Measurements from ENCODE around the gene NRG3. TPM values are rescaled to one million over a fixed set of nuclear protein-coding genes. Genes with fewer than 3 reads are reported as not detected.

NRG3 gene
- total RNA-seq, 4 donors from 2014 or later, result 0.32 to 1.4 TPM; not detected in 2

- no peak overlapping the region for H3K4me3 ChIP-seq
- TF ChIP-seq POLR2A (IDR thresholded peaks at IDR 0.05) (no peak), EP300 (IDR thresholded peaks at IDR 0.05; ENCODE audit: low read depth) (no peak), POLR2AphosphoS5 (IDR thresholded peaks at IDR 0.05) (no peak), CTCF (IDR thresholded peaks at IDR 0.05) (no peak)
- no peaks in the 10 kb centered on the region for H3K27me3 ChIP-seq
- in situ Hi-C loops (cut with MboI; ENCODE audit: low pct_ligation_motif_present in 1 of 4, low pct_unique_long_range_greater_than_20kb in 1 of 4, low sequenced_read_pairs in 3 of 4), result no loop called here
- DNase-seq, result no peak
- H3K4me1 ChIP-seq, result no peaks in the 10 kb centered on the region
- intact Hi-C loops (cut with DNase I; ENCODE audit: low total_unique reads), result no loop called here
- 67 to 75% methylated on average over 2 to 8 of the region's 8 CpGs for WGBS, 2 donors (ENCODE audit: low coverage in 1 of 2)
- no peak overlapping the region for H3K27ac ChIP-seq
- H3K36me3 ChIP-seq, result no peaks in the 10 kb centered on the region
- no peaks in the 10 kb centered on the region for H3K9me3 ChIP-seq
Observed at GRCh38 chr10:81894616-81895015, 19.6 kb downstream of the NRG3 start.

DNA sequence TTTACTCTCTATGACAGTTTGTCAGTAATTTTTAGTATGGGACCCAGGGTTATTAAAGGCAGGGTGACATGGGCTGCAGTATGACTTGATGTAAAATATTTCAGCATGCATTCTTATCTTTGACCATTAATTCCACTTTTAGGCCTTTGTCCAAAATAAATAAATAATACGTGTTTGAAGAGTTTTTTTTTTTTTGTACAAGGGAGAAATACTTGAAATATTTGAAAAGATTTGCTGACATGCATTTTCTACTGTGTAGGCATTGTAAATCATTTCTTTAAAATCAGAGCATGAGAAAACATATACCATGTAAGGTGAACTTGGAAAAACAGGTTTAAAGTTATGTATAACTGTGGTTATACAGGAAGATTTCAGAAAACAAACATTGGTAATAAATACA is 23.5 kb downstream of the NRG3 start:
- no peak overlapping the region for H3K27ac ChIP-seq
- TF ChIP-seq POLR2AphosphoS5 (IDR thresholded peaks at IDR 0.05) (no peak), CTCF (IDR thresholded peaks at IDR 0.05) (no peak), EP300 (IDR thresholded peaks at IDR 0.05; ENCODE audit: low read depth) (no peak), POLR2A (IDR thresholded peaks at IDR 0.05) (no peak)
- intact Hi-C loops (cut with DNase I; ENCODE audit: low total_unique reads) (no loop called here), in situ Hi-C loops (cut with MboI; ENCODE audit: low pct_ligation_motif_present in 1 of 4, low pct_unique_long_range_greater_than_20kb in 1 of 4, low sequenced_read_pairs in 3 of 4) (no loop called here)
- H3K27me3 ChIP-seq, result no peaks in the 10 kb centered on the region
- H3K36me3 ChIP-seq, result no peaks in the 10 kb centered on the region
- no peak overlapping the region for H3K4me3 ChIP-seq
- 13 to 27% methylated on average over 1 of the region's 1 CpG for WGBS, 2 donors (ENCODE audit: low coverage in 1 of 2)
- no peak for DNase-seq
- H3K9me3 ChIP-seq, result no peaks in the 10 kb centered on the region
- no peaks in the 10 kb centered on the region for H3K4me1 ChIP-seq

GRCh38 chr10:81900989-81901388 is 26.0 kb downstream of the NRG3 start:
- Histone ChIP-seq H3K9me3 (no peaks in the 10 kb centered on the region), H3K36me3 (no peaks in the 10 kb centered on the region), H3K27ac (no peak overlapping the region), H3K4me3 (no peak overlapping the region), H3K27me3 (no peaks in the 10 kb centered on the region), H3K4me1 (no peaks in the 10 kb centered on the region)
- 67 to 85% methylated on average over 1 to 2 of the region's 2 CpGs for WGBS, 2 donors (ENCODE audit: low coverage in 1 of 2)
- TF ChIP-seq POLR2AphosphoS5 (IDR thresholded peaks at IDR 0.05) (no peak), EP300 (IDR thresholded peaks at IDR 0.05; ENCODE audit: low read depth) (no peak), POLR2A (IDR thresholded peaks at IDR 0.05) (no peak), CTCF (IDR thresholded peaks at IDR 0.05) (no peak)
- no peak for DNase-seq
- intact Hi-C loops (cut with DNase I; ENCODE audit: low total_unique reads), result no loop called here
- in situ Hi-C loops (cut with MboI; ENCODE audit: low pct_ligation_motif_present in 1 of 4, low pct_unique_long_range_greater_than_20kb in 1 of 4, low sequenced_read_pairs in 3 of 4), result no loop called here

DNA sequence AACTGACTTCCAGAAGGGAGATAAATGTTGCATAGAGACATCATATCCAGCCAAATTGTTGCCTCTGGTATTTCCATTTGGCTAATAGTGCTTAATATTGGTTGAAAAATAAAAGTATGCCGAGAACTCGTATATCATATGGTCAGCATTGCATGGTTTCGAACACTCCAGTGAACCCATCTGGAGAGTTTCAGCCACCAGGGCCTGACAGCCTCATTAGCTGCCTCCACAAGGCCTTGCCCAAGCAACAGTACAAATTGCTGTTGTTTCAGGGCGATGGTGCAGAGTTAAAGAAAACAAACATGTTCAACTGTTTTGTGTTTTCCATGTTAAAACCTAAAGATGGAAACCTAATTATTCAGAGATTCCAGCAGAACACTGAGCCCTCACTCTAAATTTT is 28.5 kb downstream of the NRG3 start:
- H3K27me3 ChIP-seq, result no peaks in the 10 kb centered on the region
- TF ChIP-seq CTCF (IDR thresholded peaks at IDR 0.05), result no peak
- no peak for TF ChIP-seq POLR2AphosphoS5 (IDR thresholded peaks at IDR 0.05)
- TF ChIP-seq POLR2A (IDR thresholded peaks at IDR 0.05), result no peak
- no peak for TF ChIP-seq EP300 (IDR thresholded peaks at IDR 0.05; ENCODE audit: low read depth)
- H3K27ac ChIP-seq, result no peak overlapping the region
- no peaks in the 10 kb centered on the region for H3K36me3 ChIP-seq
- WGBS, 2 donors (ENCODE audit: low coverage in 1 of 2), result 81 to 90% methylated on average over 3 to 4 of the region's 4 CpGs
- no peaks in the 10 kb centered on the region for H3K4me1 ChIP-seq
- H3K9me3 ChIP-seq, result no peaks in the 10 kb centered on the region
- intact Hi-C loops (cut with DNase I; ENCODE audit: low total_unique reads), result no loop called here
- H3K4me3 ChIP-seq, result no peak overlapping the region
- no peak for DNase-seq
- in situ Hi-C loops (cut with MboI; ENCODE audit: low pct_ligation_motif_present in 1 of 4, low pct_unique_long_range_greater_than_20kb in 1 of 4, low sequenced_read_pairs in 3 of 4), result no loop called here

Measured in transverse colon (tissue), 4 donors.